DND-41 (cell line): ENCODE measurements around the gene SUMO3.

Experiments used
- ATAC-seq: fragments of 200-7000 bp; cut with Tn5 transposase; 3 replicates; pipeline ENCODE4 v1.9.1; 2021; ENCODE audit warnings: low read depth; ENCODE audit not compliant: insufficient read depth
- DNase-seq: peaks from one replicate; pipeline ENCODE4 v3.0.0-alpha.2; 2020
- H2AFZ ChIP-seq: 2 replicates; pipeline ENCODE4 v1.6.0; 2012; ENCODE audit warnings: low read depth, low read length
- H3K27ac ChIP-seq: 2 replicates; pipeline ENCODE4 v1.5.1; 2012; ENCODE audit warnings: low read length, inconsistent platforms
- H3K27me3 ChIP-seq: fragments of 200-600 bp; sonication (generic); 2 replicates; pipeline ENCODE4 v1.6.0; 2012; ENCODE audit warnings: low read length, mild to moderate bottlenecking, inconsistent platforms; ENCODE audit not compliant: insufficient read depth, poor library complexity
- H3K36me3 ChIP-seq: 2 replicates; pipeline ENCODE4 v1.5.1; 2012; ENCODE audit warnings: low read length, inconsistent platforms; ENCODE audit not compliant: insufficient read depth
- H3K4me1 ChIP-seq: 2 replicates; pipeline ENCODE4 v1.5.1; 2012; ENCODE audit warnings: mild to moderate bottlenecking, low read length; ENCODE audit not compliant: insufficient read depth
- H3K4me2 ChIP-seq: 2 replicates; pipeline ENCODE4 v1.6.0; 2012; ENCODE audit warnings: mild to moderate bottlenecking, moderate library complexity, low read length, inconsistent platforms; ENCODE audit not compliant: insufficient read depth
- H3K4me3 ChIP-seq, 2 experiments: fragments of 200-600 bp in 1 of 2; shearing (Covaris generic) in 1 of 2; 2 replicates each; pipeline ENCODE4 v1.5.1; 2012 to 2016; ENCODE audit warnings: inconsistent platforms in 2 of 2, low read length in 2 of 2, mild to moderate bottlenecking in 2 of 2, low read depth in 1 of 2, moderate library complexity in 1 of 2
- H3K79me2 ChIP-seq: 2 replicates; pipeline ENCODE4 v1.6.0; 2012; ENCODE audit warnings: low read length, inconsistent platforms; ENCODE audit not compliant: insufficient read depth
- H3K9ac ChIP-seq: 2 replicates; pipeline ENCODE4 v1.6.0; 2012; ENCODE audit warnings: low read depth, mild to moderate bottlenecking, inconsistent platforms, low read length, moderate library complexity
- H3K9me3 ChIP-seq: 2 replicates; pipeline ENCODE4 v1.5.1; 2012; ENCODE audit warnings: low read length, moderate library complexity, mild to moderate bottlenecking, inconsistent platforms; ENCODE audit not compliant: insufficient read depth, severe bottlenecking
- H4K20me1 ChIP-seq: 2 replicates; pipeline ENCODE4 v1.6.0; 2012; ENCODE audit warnings: low read length; ENCODE audit not compliant: insufficient read depth
- CTCF ChIP-seq: IDR thresholded peaks from 2 replicates; pipeline ENCODE4 v1.5.1; 2012; ENCODE audit warnings: borderline replicate concordance, low read length, moderate library complexity, mild to moderate bottlenecking; ENCODE audit not compliant: poor library complexity, severe bottlenecking; ENCODE audit errors: extremely low read depth
- EZH2 ChIP-seq: IDR thresholded peaks from 3 replicates; pipeline ENCODE4 v1.6.1; 2012; ENCODE audit warnings: borderline replicate concordance, low read depth, mild to moderate bottlenecking, moderate library complexity, low read length, inconsistent platforms; ENCODE audit not compliant: severe bottlenecking

Gene SUMO3

GRCh38 chr21:44858291-44858690, 40.4 kb upstream of the SUMO3 start:
- Histone ChIP-seq H3K79me2 (peaks cover 54% of the 10 kb centered on the region), H3K4me1 (no peaks in the 10 kb centered on the region), H3K9ac (no peak overlapping the region), H2AFZ (no peak overlapping the region), H3K9me3 (no peaks in the 10 kb centered on the region), H3K36me3 (peaks cover 81% of the 10 kb centered on the region), H3K4me3 (no peak overlapping the region), H3K4me2 (no peak overlapping the region), H4K20me1 (peaks cover 55% of the 10 kb centered on the region), H3K27me3 (no peaks in the 10 kb centered on the region), H3K27ac (no peak overlapping the region)
- TF ChIP-seq CTCF (no peak), EZH2 (no peak)
- DNase-seq, result no peak
- ATAC-seq, result no peak

- ATAC-seq (no peak), DNase-seq (no peak)
- H3K79me2 ChIP-seq, result peaks cover 46% of the 10 kb centered on the region
- H3K9ac ChIP-seq, result no peak overlapping the region
- H3K4me3 ChIP-seq, result no peak overlapping the region
- H3K27me3 ChIP-seq, result no peaks in the 10 kb centered on the region
- H4K20me1 ChIP-seq, result peaks cover 56% of the 10 kb centered on the region
- H3K27ac ChIP-seq, result no peak overlapping the region
- H3K4me2 ChIP-seq, result no peak overlapping the region
- no peaks in the 10 kb centered on the region for H3K9me3 ChIP-seq
- no peak for TF ChIP-seq EZH2
- H3K4me1 ChIP-seq, result no peaks in the 10 kb centered on the region
- H2AFZ ChIP-seq, result no peak overlapping the region
- peaks cover 86% of the 10 kb centered on the region for H3K36me3 ChIP-seq
These were observed 39.4 kb upstream of the SUMO3 start for GRCh38 chr21:44857127-44857892.

GRCh38 chr21:44856131-44856530, 38.3 kb upstream of the SUMO3 start:
- no peak overlapping the region for H3K4me3 ChIP-seq
- no peaks in the 10 kb centered on the region for H3K4me1 ChIP-seq
- H2AFZ ChIP-seq, result no peak overlapping the region
- TF ChIP-seq CTCF (no peak), EZH2 (no peak)
- H3K9me3 ChIP-seq, result no peaks in the 10 kb centered on the region
- peaks cover 35% of the 10 kb centered on the region for H3K79me2 ChIP-seq
- no peaks in the 10 kb centered on the region for H3K27me3 ChIP-seq
- no peak for DNase-seq
- no peak overlapping the region for H3K4me2 ChIP-seq
- ATAC-seq, result no peak
- peaks cover 48% of the 10 kb centered on the region for H4K20me1 ChIP-seq
- no peak overlapping the region for H3K9ac ChIP-seq
- H3K27ac ChIP-seq, result no peak overlapping the region
- peaks cover 88% of the 10 kb centered on the region for H3K36me3 ChIP-seq

- Histone ChIP-seq H3K79me2 (peaks cover 35% of the 10 kb centered on the region), H3K9ac (no peak overlapping the region), H3K9me3 (no peaks in the 10 kb centered on the region), H4K20me1 (peaks cover 45% of the 10 kb centered on the region), H3K4me1 (no peaks in the 10 kb centered on the region), H3K27me3 (no peaks in the 10 kb centered on the region), H2AFZ (no peak overlapping the region), H3K4me3 (no peak overlapping the region), H3K4me2 (no peak overlapping the region), H3K36me3 (peaks cover 91% of the 10 kb centered on the region), H3K27ac (no peak overlapping the region)
- ATAC-seq (no peak), DNase-seq (no peak)
- no peak for TF ChIP-seq EZH2
- no peak for TF ChIP-seq CTCF
These were observed 37.7 kb upstream of the SUMO3 start for GRCh38 chr21:44855572-44855971.
